A549 (cell line): ENCODE results near the gene EPN1. TPM values are rescaled to one million over a fixed set of nuclear protein-coding genes. Genes with fewer than 3 reads are reported as not detected.

Source experiments
- ATAC-seq, 2 experiments: fragments of 200-7000 bp in 1 of 2; fragments of >200 bp in 1 of 2; cut with Nextera tagmentation in 1 of 2; cut with Tn5 transposase in 1 of 2; 3 replicates each; pipeline versions ENCODE4 v1.8.0 to v1.9.1; 2018 to 2020; ENCODE audit warnings: mild to moderate bottlenecking in 1 of 2, moderate library complexity in 1 of 2
- CTCF ChIA-PET: fragments of 300-600 bp; sonication (Branson Sonifier 250); formaldehyde crosslinking; extraction: SDS; loops from one replicate; lab custom pipeline; 2021; ENCODE audit warnings: antibody characterized with exemption, inconsistent platforms; lab: Yijun Ruan, JAX
- POLR2A ChIA-PET: fragments of 350-600 bp; formaldehyde crosslinking; extraction: SDS; loops from one replicate; lab custom pipeline; 2021; ENCODE audit warnings: antibody characterized with exemption, inconsistent platforms; lab: Yijun Ruan, JAX
- DNase-seq, 2 experiments: peaks; one replicate each; pipeline versions ENCODE4 v3.0.0 to v3.0.0-alpha.2; 2011 to 2016; ENCODE audit warnings: low read depth in 1 of 2, low spot score in 1 of 2
- FAIRE-seq: peaks from 2 replicates; lab custom pipeline; 2011; peaks lifted over from hg19 to GRCh38; lab: Jason Lieb, UNC
- H3K27ac ChIP-seq, 2 experiments: fragments of >200 bp; sonication (Bioruptor Twin); formaldehyde crosslinking; 3 replicates each; pipeline ENCODE4 v1.5.1; 2016 to 2017
- H3K4me1 ChIP-seq: fragments of >200 bp; sonication (Bioruptor Twin); formaldehyde crosslinking; 3 replicates; pipeline ENCODE4 v1.6.1; 2016
- H3K4me2 ChIP-seq: fragments of >200 bp; sonication (Bioruptor Twin); formaldehyde crosslinking; 3 replicates; pipeline ENCODE4 v1.6.1; 2016
- H3K4me3 ChIP-seq: fragments of >200 bp; sonication (Bioruptor Twin); formaldehyde crosslinking; 3 replicates; pipeline ENCODE4 v1.5.1; 2016
- H3K9me3 ChIP-seq: fragments of >200 bp; sonication (Bioruptor Twin); formaldehyde crosslinking; 3 replicates; pipeline ENCODE4 v1.6.1; 2016
- BHLHE40 ChIP-seq: IDR thresholded peaks from 2 replicates; pipeline ENCODE4 v1.6.1; 2012; ENCODE audit warnings: low read depth, low read length, inconsistent platforms
- EHMT2 ChIP-seq: fragments of 200-600 bp; sonication (generic); IDR thresholded peaks from 2 replicates; pipeline ENCODE4 v1.6.1; 2016; ENCODE audit warnings: antibody characterized with exemption, low read depth, mild to moderate bottlenecking, moderate library complexity
- GATA3 ChIP-seq: IDR thresholded peaks from 2 replicates; pipeline ENCODE4 v1.6.1; 2012; ENCODE audit warnings: borderline replicate concordance
- HEYL ChIP-seq: fragments of 250-450 bp; sonication (Bioruptor Pico); IDR thresholded peaks from 2 replicates; pipeline ENCODE4 v1.8.0; 2021; ENCODE audit warnings: mild to moderate bottlenecking, moderate library complexity
- HOXA7 ChIP-seq: fragments of 250-450 bp; sonication (Bioruptor Pico); IDR thresholded peaks from 2 replicates; pipeline ENCODE4 v1.5.0; 2020; ENCODE audit warnings: mild to moderate bottlenecking, moderate library complexity
- HOXB13 ChIP-seq: fragments of 250-450 bp; sonication (Bioruptor Pico); IDR thresholded peaks from 2 replicates; pipeline ENCODE4 v1.5.0; 2020; ENCODE audit warnings: low read depth, mild to moderate bottlenecking, moderate library complexity
- JUN ChIP-seq, 2 experiments: fragments of >200 bp; sonication (Bioruptor Twin); formaldehyde crosslinking; IDR thresholded peaks; 2 replicates in 1 of 2; 3 replicates in 1 of 2; pipeline ENCODE4 v1.6.1; 2016 to 2017
- KDM1A ChIP-seq: fragments of 200-600 bp; sonication (generic); IDR thresholded peaks from 2 replicates; pipeline ENCODE4 v1.6.1; 2016; ENCODE audit warnings: low read depth, mild to moderate bottlenecking
- KDM5A ChIP-seq: fragments of 200-600 bp; sonication (generic); IDR thresholded peaks from 2 replicates; pipeline ENCODE4 v1.6.1; 2016; ENCODE audit warnings: antibody characterized with exemption, mild to moderate bottlenecking
- MAFK ChIP-seq: fragments of 450-650 bp; IDR thresholded peaks from 2 replicates; pipeline ENCODE4 v1.6.1; 2014; ENCODE audit not compliant: partially characterized antibody
- MYC ChIP-seq: IDR thresholded peaks from 2 replicates; pipeline ENCODE4 v1.6.1; 2012; ENCODE audit warnings: mild to moderate bottlenecking, inconsistent platforms, low read length, improper control_type of control experiment, borderline replicate concordance
- POLR2A ChIP-seq: IDR thresholded peaks from 2 replicates; pipeline ENCODE4 v1.6.1; 2012; ENCODE audit warnings: mild to moderate bottlenecking, low read length
- POLR2AphosphoS2 ChIP-seq: conservative IDR thresholded peaks from 2 replicates; pipeline ENCODE4 v1.6.1; 2012; ENCODE audit warnings: low read length, improper control_type of control experiment, inconsistent platforms
- RAD21 ChIP-seq, 2 experiments: fragments of >200 bp in 1 of 2; sonication (Bioruptor Twin) in 1 of 2; formaldehyde crosslinking in 1 of 2; IDR thresholded peaks in 1 of 2; conservative IDR thresholded peaks in 1 of 2; 2 replicates in 1 of 2; 3 replicates in 1 of 2; pipeline ENCODE4 v1.6.1; 2012 to 2018; ENCODE audit warnings: inconsistent platforms in 1 of 2
- RFX5 ChIP-seq: fragments of 450-650 bp; IDR thresholded peaks from 2 replicates; pipeline ENCODE4 v1.7.1; 2014; ENCODE audit warnings: antibody characterized with exemption, mild to moderate bottlenecking, moderate library complexity
- TFCP2L1 ChIP-seq: fragments of 250-450 bp; sonication (Bioruptor Pico); IDR thresholded peaks from 2 replicates; pipeline ENCODE4 v1.5.0; 2021; ENCODE audit warnings: mild to moderate bottlenecking
- TP53 ChIP-seq: fragments of 250-450 bp; sonication (Bioruptor Pico); IDR thresholded peaks from 2 replicates; pipeline ENCODE4 v1.5.0; 2021; ENCODE audit warnings: mild to moderate bottlenecking, moderate library complexity
- ZFP36 ChIP-seq: fragments of 450-650 bp; IDR thresholded peaks from 2 replicates; pipeline ENCODE4 v1.6.1; 2014; ENCODE audit warnings: borderline replicate concordance; ENCODE audit not compliant: partially characterized antibody
- ZSCAN20 ChIP-seq: fragments of 250-450 bp; sonication (Bioruptor Pico); IDR thresholded peaks from 2 replicates; pipeline ENCODE4 v1.8.0; 2022; ENCODE audit warnings: mild to moderate bottlenecking, moderate library complexity
- WGBS: methylation state at CpG from one replicate; pipeline ENCODE4 v1.1.6; 2017; ENCODE audit errors: missing lambda C conversion rate; 5-methylcytosine and 5-hydroxymethylcytosine counted together
- polyA plus RNA-seq, 4 experiments: library from polyadenylated mRNA; depleted of rRNA in 3 of 4; stranded (reverse); fragments of >200 nt; fragmentation: RNase III in 1 of 4; extraction: RNeasy Plus Mini Kit Qiagen cat#74134 plus additional on column Dnase treatment in 1 of 4; gene quantifications; 2 replicates in 3 of 4; 3 replicates in 1 of 4; pipeline ENCODE4 v1.2.3, GENCODE V29; 2011 to 2017
- TF ChIP-seq, protein P1 (sequence below): IDR thresholded peaks from 2 replicates; pipeline ENCODE4 v1.6.1; 2012; ENCODE audit warnings: low read depth, borderline replicate concordance
- TF ChIP-seq, protein P2 (sequence below): fragments of 200-600 bp; sonication (generic); IDR thresholded peaks from 2 replicates; pipeline ENCODE4 v1.6.1; 2016; ENCODE audit warnings: antibody characterized with exemption, mild to moderate bottlenecking, moderate library complexity
- TF ChIP-seq, protein P3 (sequence below): fragments of 450-650 bp; IDR thresholded peaks from 2 replicates; pipeline ENCODE4 v1.6.1; 2014; ENCODE audit warnings: antibody characterized with exemption
- TF ChIP-seq, protein P4 (sequence below): fragments of >200 bp; sonication (Bioruptor Twin); formaldehyde crosslinking; IDR thresholded peaks from 3 replicates; pipeline ENCODE4 v1.5.1; 2016
- TF ChIP-seq, protein P5 (sequence below): fragments of >200 bp; sonication (Bioruptor Twin); formaldehyde crosslinking; IDR thresholded peaks from 2 replicates; pipeline ENCODE4 v1.6.1; 2016
- TF ChIP-seq, protein P6 (sequence below): fragments of >200 bp; sonication (Bioruptor Twin); formaldehyde crosslinking; IDR thresholded peaks from 3 replicates; pipeline ENCODE4 v1.6.1; 2016

Gene EPN1
- polyA plus RNA-seq, 2 of the 4 experiments (the other 2 are of a cell fraction), result 43.7 to 139 TPM

DNA sequence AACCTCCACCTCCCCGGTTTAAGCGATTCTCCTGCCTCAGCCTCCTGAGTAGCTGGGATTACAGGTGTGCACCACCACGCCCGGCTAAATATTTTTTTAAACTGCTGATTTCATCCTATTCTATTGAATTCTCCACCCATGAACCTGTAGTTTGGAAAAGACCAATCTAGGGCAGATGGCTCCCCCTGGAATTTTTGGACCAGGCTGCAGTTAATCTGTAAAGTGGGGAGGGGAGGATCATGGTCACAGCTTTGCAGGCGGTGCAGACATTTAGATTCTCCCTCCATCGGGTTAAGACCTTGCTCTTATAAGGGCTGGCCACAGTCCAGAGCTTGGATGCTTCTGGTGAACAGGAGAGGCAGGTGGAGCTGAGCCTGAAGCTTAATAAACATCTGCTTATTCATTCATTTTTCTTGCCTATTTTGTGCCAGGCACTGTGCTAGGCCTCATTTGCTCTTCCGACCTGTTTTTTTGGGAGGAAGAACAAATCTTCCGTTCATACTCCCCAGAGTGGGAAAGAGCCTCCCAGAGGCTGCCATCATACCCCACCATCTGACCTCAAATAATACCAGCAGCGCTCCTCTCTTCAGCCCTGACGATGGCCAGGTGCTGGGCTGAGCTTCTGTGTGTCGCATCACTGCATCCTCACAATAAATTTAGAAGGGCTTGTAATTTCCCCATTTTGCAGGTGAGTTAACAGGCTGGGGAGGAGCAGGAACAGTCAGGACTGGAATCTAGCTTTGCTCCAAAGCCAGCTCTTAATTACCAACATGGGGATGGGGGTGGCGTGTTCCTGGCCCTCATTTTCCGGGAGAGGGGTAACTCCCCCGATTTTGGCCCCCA, 27.9 kb upstream of the EPN1 start (continued):
- TF ChIP-seq ZSCAN20 (CRISPR knock-in tag), result no peak
- TF ChIP-seq TP53, result no peak
- TF ChIP-seq ZFP36, result no peak
- TF ChIP-seq, protein P1, sequence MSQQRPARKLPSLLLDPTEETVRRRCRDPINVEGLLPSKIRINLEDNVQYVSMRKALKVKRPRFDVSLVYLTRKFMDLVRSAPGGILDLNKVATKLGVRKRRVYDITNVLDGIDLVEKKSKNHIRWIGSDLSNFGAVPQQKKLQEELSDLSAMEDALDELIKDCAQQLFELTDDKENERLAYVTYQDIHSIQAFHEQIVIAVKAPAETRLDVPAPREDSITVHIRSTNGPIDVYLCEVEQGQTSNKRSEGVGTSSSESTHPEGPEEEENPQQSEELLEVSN, result no peak
- no peak for TF ChIP-seq HOXB13 (CRISPR knock-in tag)
- TF ChIP-seq KDM1A, result no peak

DNA sequence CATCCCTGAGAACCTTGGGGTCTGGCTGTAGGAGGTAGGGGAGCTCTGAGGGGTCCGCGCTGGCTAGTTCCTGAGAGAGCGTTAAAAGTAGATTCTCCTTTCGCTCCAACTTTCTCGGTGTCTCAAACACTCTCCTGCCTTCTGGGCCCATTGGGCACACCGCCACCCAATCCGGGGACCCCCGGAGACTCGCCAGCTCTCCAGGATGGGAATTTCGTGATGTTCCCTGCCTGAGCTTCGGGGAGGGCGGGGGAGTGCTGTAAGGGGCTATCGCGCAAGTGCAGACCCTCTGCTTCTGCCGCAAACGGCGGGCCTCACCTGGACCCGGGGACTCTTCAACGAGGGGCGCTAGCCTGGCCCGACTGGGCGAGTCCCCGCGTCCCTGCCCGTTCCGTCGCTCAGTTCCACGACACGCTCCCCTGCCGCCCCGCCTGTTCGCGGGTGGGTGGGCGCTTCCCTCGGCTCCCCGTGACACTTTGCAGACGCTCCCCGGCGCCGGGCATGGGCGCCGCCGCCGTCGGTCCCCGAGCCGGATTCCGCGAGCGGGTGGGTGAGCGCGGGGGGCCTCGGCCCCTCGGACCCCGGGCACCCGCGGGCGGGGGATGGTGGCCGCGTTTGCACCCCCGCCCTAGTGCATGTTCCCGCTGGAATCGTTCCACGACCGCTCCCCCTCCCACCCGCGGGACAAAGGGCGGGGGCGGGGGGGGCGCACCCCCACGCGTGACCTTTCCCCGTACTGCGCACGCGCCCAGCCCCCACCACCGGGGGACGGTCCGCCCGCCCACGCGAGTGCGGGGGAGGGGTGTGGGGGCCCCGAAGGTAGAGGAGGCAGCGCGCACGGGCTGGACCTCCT, 27.1 kb upstream of the EPN1 start, which contains the start of gene CCDC106:
CCDC106 (plus strand) TSS at position 481 of the 853 bp plus-strand sequence. CDS start 835 bp downstream, outside the sequence.
- ChIA-PET POLR2A (interaction anchor here (0.6 to 1.4 kb wide), 5 partner anchors 12 to 368 kb away, joined by 3 to 12 read pairs (median 4); partner anchors contain the start of genes FIZ1 and ZNF784), CTCF (interaction anchor here (0.6 to 6.3 kb wide), 9 partner anchors 11 to 560 kb away, joined by 3 to 70 read pairs (median 7); no protein-coding TSS in a partner anchor)
- DNase-seq (peak; percentile 77 to 80), FAIRE-seq (no peak), ATAC-seq (peak; percentile 28 to 62; a peak in 3 of 6 replicates)
- Histone ChIP-seq H3K27ac (peak within 1 kb of the TSS; percentile 96 to 98), H3K4me2 (peak within 1 kb of the TSS; percentile 98), H3K9me3 (no peaks in the 10 kb centered on the region), H3K4me3 (peak within 1 kb of the TSS; percentile 84), H3K4me1 (peaks cover 34% of the 10 kb centered on the region)
- WGBS, result 17% methylated on average over 22 of the region's 87 CpGs
- TF ChIP-seq, protein P1, result no peak
- TF ChIP-seq, protein P2, sequence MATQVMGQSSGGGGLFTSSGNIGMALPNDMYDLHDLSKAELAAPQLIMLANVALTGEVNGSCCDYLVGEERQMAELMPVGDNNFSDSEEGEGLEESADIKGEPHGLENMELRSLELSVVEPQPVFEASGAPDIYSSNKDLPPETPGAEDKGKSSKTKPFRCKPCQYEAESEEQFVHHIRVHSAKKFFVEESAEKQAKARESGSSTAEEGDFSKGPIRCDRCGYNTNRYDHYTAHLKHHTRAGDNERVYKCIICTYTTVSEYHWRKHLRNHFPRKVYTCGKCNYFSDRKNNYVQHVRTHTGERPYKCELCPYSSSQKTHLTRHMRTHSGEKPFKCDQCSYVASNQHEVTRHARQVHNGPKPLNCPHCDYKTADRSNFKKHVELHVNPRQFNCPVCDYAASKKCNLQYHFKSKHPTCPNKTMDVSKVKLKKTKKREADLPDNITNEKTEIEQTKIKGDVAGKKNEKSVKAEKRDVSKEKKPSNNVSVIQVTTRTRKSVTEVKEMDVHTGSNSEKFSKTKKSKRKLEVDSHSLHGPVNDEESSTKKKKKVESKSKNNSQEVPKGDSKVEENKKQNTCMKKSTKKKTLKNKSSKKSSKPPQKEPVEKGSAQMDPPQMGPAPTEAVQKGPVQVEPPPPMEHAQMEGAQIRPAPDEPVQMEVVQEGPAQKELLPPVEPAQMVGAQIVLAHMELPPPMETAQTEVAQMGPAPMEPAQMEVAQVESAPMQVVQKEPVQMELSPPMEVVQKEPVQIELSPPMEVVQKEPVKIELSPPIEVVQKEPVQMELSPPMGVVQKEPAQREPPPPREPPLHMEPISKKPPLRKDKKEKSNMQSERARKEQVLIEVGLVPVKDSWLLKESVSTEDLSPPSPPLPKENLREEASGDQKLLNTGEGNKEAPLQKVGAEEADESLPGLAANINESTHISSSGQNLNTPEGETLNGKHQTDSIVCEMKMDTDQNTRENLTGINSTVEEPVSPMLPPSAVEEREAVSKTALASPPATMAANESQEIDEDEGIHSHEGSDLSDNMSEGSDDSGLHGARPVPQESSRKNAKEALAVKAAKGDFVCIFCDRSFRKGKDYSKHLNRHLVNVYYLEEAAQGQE, result peak; percentile 41
- TF ChIP-seq, protein P3, sequence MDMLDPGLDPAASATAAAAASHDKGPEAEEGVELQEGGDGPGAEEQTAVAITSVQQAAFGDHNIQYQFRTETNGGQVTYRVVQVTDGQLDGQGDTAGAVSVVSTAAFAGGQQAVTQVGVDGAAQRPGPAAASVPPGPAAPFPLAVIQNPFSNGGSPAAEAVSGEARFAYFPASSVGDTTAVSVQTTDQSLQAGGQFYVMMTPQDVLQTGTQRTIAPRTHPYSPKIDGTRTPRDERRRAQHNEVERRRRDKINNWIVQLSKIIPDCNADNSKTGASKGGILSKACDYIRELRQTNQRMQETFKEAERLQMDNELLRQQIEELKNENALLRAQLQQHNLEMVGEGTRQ, result no peak
- TF ChIP-seq HEYL (CRISPR knock-in tag) (no peak), ZSCAN20 (CRISPR knock-in tag) (no peak), TFCP2L1 (CRISPR knock-in tag) (no peak), MAFK (no peak), KDM1A (no peak), MYC (no peak), JUN (IDR thresholded peaks at IDR 0.05) (peak; percentile 45 to 73; a peak in 3 of 5 replicates), BHLHE40 (no peak), KDM5A (no peak), RFX5 (no peak), POLR2AphosphoS2 (no peak), HOXA7 (CRISPR knock-in tag) (no peak), EHMT2 (no peak), RAD21 (conservative IDR thresholded peaks at IDR 0.05 in 1 of 2, IDR thresholded peaks at IDR 0.05 in 1 of 2) (no peak), HOXB13 (CRISPR knock-in tag) (no peak), POLR2A (no peak), GATA3 (0 out of 2 replicates have a peak, but pooled peaks have one; percentile 23)
- TF ChIP-seq, protein P4, sequence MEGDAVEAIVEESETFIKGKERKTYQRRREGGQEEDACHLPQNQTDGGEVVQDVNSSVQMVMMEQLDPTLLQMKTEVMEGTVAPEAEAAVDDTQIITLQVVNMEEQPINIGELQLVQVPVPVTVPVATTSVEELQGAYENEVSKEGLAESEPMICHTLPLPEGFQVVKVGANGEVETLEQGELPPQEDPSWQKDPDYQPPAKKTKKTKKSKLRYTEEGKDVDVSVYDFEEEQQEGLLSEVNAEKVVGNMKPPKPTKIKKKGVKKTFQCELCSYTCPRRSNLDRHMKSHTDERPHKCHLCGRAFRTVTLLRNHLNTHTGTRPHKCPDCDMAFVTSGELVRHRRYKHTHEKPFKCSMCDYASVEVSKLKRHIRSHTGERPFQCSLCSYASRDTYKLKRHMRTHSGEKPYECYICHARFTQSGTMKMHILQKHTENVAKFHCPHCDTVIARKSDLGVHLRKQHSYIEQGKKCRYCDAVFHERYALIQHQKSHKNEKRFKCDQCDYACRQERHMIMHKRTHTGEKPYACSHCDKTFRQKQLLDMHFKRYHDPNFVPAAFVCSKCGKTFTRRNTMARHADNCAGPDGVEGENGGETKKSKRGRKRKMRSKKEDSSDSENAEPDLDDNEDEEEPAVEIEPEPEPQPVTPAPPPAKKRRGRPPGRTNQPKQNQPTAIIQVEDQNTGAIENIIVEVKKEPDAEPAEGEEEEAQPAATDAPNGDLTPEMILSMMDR, result no peak
- TF ChIP-seq, protein P5, sequence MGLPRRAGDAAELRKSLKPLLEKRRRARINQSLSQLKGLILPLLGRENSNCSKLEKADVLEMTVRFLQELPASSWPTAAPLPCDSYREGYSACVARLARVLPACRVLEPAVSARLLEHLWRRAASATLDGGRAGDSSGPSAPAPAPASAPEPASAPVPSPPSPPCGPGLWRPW, result no peak
- TF ChIP-seq, protein P6, sequence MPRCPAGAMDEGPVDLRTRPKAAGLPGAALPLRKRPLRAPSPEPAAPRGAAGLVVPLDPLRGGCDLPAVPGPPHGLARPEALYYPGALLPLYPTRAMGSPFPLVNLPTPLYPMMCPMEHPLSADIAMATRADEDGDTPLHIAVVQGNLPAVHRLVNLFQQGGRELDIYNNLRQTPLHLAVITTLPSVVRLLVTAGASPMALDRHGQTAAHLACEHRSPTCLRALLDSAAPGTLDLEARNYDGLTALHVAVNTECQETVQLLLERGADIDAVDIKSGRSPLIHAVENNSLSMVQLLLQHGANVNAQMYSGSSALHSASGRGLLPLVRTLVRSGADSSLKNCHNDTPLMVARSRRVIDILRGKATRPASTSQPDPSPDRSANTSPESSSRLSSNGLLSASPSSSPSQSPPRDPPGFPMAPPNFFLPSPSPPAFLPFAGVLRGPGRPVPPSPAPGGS, result 0 out of 3 replicates have a peak, but pooled peaks have one; percentile 74
